B cell (primary cell): ENCODE data around the gene ZNF791. TPM values are rescaled to one million over a fixed set of nuclear protein-coding genes. Genes with fewer than 3 reads are reported as not detected.

Experiments
- ATAC-seq: fragments of 200-7000 bp; cut with Tn5 transposase; one replicate; pipeline ENCODE4 v1.10.0; 2021; ENCODE audit warnings: low read depth, mild to moderate bottlenecking, moderate number of reproducible peaks, moderate library complexity
- CTCF ChIA-PET: fragments of 350-600 bp; sonication (Branson Sonifier 250); formaldehyde crosslinking; loops from one replicate; lab custom pipeline; 2021; ENCODE audit warnings: antibody characterized with exemption, inconsistent platforms; lab: Charles Lee
- POLR2A ChIA-PET: fragments of 350-600 bp; sonication (Branson Sonifier 250); formaldehyde crosslinking; loops from one replicate; lab custom pipeline; 2021; ENCODE audit warnings: antibody characterized with exemption; lab: Charles Lee
- DNase-seq: peaks from one replicate; pipeline ENCODE4 v3.0.0; 2013
- H2AFZ ChIP-seq: 2 replicates; pipeline ENCODE4 v1.6.1; 2012; ENCODE audit warnings: mild to moderate bottlenecking, low read depth, low read length; ENCODE audit not compliant: insufficient read depth, poor library complexity, severe bottlenecking
- H3K27ac ChIP-seq, 2 donors: 1 replicate in 1 of 2; 2 replicates in 1 of 2; pipeline ENCODE4 v1.5.1; 2012 to 2013; ENCODE audit warnings: low read length in 2 of 2, mild to moderate bottlenecking in 2 of 2, moderate library complexity in 1 of 2
- H3K27me3 ChIP-seq, 4 experiments: fragments of 200-600 bp in 1 of 4; sonication (generic) in 1 of 4; replicated peaks in 1 of 4; 1 replicate in 2 of 4; 2 replicates in 2 of 4; pipeline versions ENCODE4 v1.6.1 to v1.7.0; 2013 to 2016; ENCODE audit warnings: low read length in 3 of 4, mild to moderate bottlenecking in 2 of 4, mixed read lengths in 1 of 4, moderate library complexity in 1 of 4; ENCODE audit not compliant: insufficient read depth in 4 of 4, control insufficient read depth in 3 of 4; ENCODE audit errors: control extremely low read depth in 1 of 4
- H3K36me3 ChIP-seq, 2 experiments: replicated peaks in 1 of 2; 1 replicate in 1 of 2; 2 replicates in 1 of 2; pipeline versions ENCODE4 v1.6.1 to v1.7.1; 2013; ENCODE audit warnings: low read length in 1 of 2; ENCODE audit not compliant: insufficient read depth in 2 of 2, control insufficient read depth in 1 of 2; ENCODE audit errors: control extremely low read depth in 1 of 2, extremely low read depth in 1 of 2
- H3K4me1 ChIP-seq, 2 donors: fragments of 200-600 bp in 1 of 2; sonication (generic) in 1 of 2; 1 replicate in 1 of 2; 2 replicates in 1 of 2; pipeline versions ENCODE4 v1.5.1 to v1.6.1; 2013 to 2017; ENCODE audit warnings: low read length in 2 of 2; ENCODE audit not compliant: control insufficient read depth in 2 of 2, insufficient read depth in 2 of 2
- H3K4me2 ChIP-seq: replicated peaks from 2 replicates; pipeline ENCODE3; 2012; ENCODE audit warnings: mild to moderate bottlenecking, low read depth, low read length; ENCODE audit not compliant: poor library complexity, severe bottlenecking
- H3K4me3 ChIP-seq, 5 experiments: fragments of 200-600 bp in 1 of 5; sonication (generic) in 1 of 5; 1 replicate in 3 of 5; 2 replicates in 2 of 5; pipeline versions ENCODE4 v1.5.1 to v1.7.0; 2011 to 2016; ENCODE audit warnings: low read length in 4 of 5, mild to moderate bottlenecking in 4 of 5, low read depth in 2 of 5, control low read depth in 1 of 5, moderate library complexity in 1 of 5; ENCODE audit not compliant: insufficient read depth in 1 of 5; ENCODE audit errors: control extremely low read depth in 1 of 5, extremely low read depth in 1 of 5
- H3K79me2 ChIP-seq: fragments of 200-600 bp; sonication (generic); one replicate; pipeline ENCODE4 v1.6.0; 2016; ENCODE audit warnings: low read length; ENCODE audit not compliant: control insufficient read depth, insufficient read depth
- H3K9ac ChIP-seq: fragments of 200-600 bp; sonication (generic); 2 replicates; pipeline ENCODE4 v1.6.1; 2017; ENCODE audit warnings: mild to moderate bottlenecking, low read length, moderate library complexity
- H3K9me3 ChIP-seq, 3 donors: one replicate each; pipeline versions ENCODE4 v1.6.1 to v1.7.1; 2013; ENCODE audit warnings: low read length in 2 of 3; ENCODE audit not compliant: control insufficient read depth in 2 of 3, insufficient read depth in 1 of 3; ENCODE audit errors: control extremely low read depth in 1 of 3
- H4K20me1 ChIP-seq: 2 replicates; pipeline ENCODE4 v1.6.0; 2012; ENCODE audit warnings: mild to moderate bottlenecking, low read length; ENCODE audit not compliant: insufficient read depth, control insufficient read depth, poor library complexity, severe bottlenecking
- H3K27ac Mint-ChIP-seq: one replicate; pipeline ENCODE4 v1.8.0; 2021; ENCODE audit warnings: mixed read lengths
- H3K27me3 Mint-ChIP-seq: one replicate; pipeline ENCODE4 v1.8.0; 2021; ENCODE audit warnings: mixed read lengths
- H3K4me1 Mint-ChIP-seq: one replicate; pipeline ENCODE4 v1.8.0; 2021; ENCODE audit warnings: mixed read lengths
- H3K4me3 Mint-ChIP-seq: one replicate; pipeline ENCODE4 v1.8.0; 2021; ENCODE audit warnings: mixed read lengths
- H3K9me3 Mint-ChIP-seq: one replicate; pipeline ENCODE4 v1.8.0; 2022; ENCODE audit warnings: mixed read lengths; ENCODE audit not compliant: insufficient read depth
- EZH2 ChIP-seq: IDR thresholded peaks from 2 replicates; pipeline ENCODE4 v1.6.1; 2012; ENCODE audit warnings: borderline replicate concordance, low read depth, mild to moderate bottlenecking, moderate library complexity, low read length; ENCODE audit not compliant: insufficient read depth, poor library complexity, severe bottlenecking
- WGBS: methylation state at CpG from one replicate; pipeline ENCODE4 v1.1.5; 2013; ENCODE audit warnings: missing lambda C conversion rate; ENCODE audit not compliant: insufficient coverage; 5-methylcytosine and 5-hydroxymethylcytosine counted together
- intact Hi-C: fragments of 100-400 bp; cut with micrococcal nuclease; formaldehyde crosslinking; loops from one replicate; pipeline ENCODE4 v1.10.0; 2022
- polyA plus RNA-seq: library from polyadenylated mRNA; depleted of rRNA; stranded (reverse); fragments of >200 nt; gene quantifications from 2 replicates; pipeline ENCODE4 v1.2.3, GENCODE V29; 2012
- total RNA-seq, 2 donors: library from RNA; stranded (reverse); fragments of 120-200 nt in 1 of 2; gene quantifications; 1 replicate in 1 of 2; 2 replicates in 1 of 2; pipeline versions ENCODE4 v1.2.3 to v1.2.4, GENCODE V29; 2013 to 2022
- TF ChIP-seq, protein P1 (sequence below): fragments of 200-600 bp; IDR thresholded peaks from one replicate; pipeline ENCODE4 v1.8.0; 2022; ENCODE audit warnings: antibody characterized with exemption, mild to moderate bottlenecking

The ZNF791 gene
- total and polyA plus RNA-seq, 2 donors (not counting 1 experiment from before 2014, with no cell fraction given) = 17.5 to 57.9 TPM

DNA sequence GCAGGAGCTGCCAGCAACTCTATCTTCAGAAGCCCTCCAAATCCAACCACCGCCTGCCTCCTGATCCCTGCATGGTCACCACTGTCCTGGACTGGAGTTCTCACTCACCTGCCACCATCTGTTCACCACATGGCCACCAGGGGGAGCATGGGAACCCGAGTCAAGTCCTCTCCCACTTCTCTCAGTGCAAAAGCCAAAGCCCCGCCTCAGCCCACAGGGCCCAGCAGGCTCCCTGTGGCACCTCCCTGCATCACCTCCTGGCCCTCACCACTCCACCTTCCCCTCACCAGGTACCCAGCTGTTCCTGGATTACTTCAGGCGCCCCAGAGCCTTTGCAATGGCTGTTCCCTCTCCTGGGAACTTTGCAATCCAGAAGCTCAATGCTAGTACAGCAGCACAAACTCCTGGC lies 65.7 kb downstream of the ZNF791 start:
- Histone ChIP-seq H4K20me1 (peaks cover 61% of the 10 kb centered on the region), H3K27ac (no peak overlapping the region), H2AFZ (no peak overlapping the region), H3K36me3 (peaks cover 6 to 64% of the 10 kb centered on the region in 2 experiments), H3K79me2 (peaks cover 57% of the 10 kb centered on the region), H3K9me3 (no peaks in the 10 kb centered on the region), H3K4me1 (peaks cover 9 to 18% of the 10 kb centered on the region in 2 donors), H3K27me3 (no peaks in the 10 kb centered on the region), H3K9ac (no peak overlapping the region), H3K4me2 (peak overlapping the region; percentile 11), H3K4me3 (no peak overlapping the region)
- ATAC-seq (peak; percentile 56), DNase-seq (peak; percentile 84)
- intact Hi-C loops = loop anchor here (1.0 kb wide), 2 partner anchors 112 to 171 kb away; no protein-coding TSS in a partner anchor
- WGBS = 35% methylated on average over 4 of the region's 4 CpGs
- peak overlapping the region; percentile 8 for H3K27ac Mint-ChIP-seq
- H3K4me3 Mint-ChIP-seq = no peak overlapping the region
- peaks cover 27% of the 10 kb centered on the region for H3K4me1 Mint-ChIP-seq
- TF ChIP-seq, protein P1, sequence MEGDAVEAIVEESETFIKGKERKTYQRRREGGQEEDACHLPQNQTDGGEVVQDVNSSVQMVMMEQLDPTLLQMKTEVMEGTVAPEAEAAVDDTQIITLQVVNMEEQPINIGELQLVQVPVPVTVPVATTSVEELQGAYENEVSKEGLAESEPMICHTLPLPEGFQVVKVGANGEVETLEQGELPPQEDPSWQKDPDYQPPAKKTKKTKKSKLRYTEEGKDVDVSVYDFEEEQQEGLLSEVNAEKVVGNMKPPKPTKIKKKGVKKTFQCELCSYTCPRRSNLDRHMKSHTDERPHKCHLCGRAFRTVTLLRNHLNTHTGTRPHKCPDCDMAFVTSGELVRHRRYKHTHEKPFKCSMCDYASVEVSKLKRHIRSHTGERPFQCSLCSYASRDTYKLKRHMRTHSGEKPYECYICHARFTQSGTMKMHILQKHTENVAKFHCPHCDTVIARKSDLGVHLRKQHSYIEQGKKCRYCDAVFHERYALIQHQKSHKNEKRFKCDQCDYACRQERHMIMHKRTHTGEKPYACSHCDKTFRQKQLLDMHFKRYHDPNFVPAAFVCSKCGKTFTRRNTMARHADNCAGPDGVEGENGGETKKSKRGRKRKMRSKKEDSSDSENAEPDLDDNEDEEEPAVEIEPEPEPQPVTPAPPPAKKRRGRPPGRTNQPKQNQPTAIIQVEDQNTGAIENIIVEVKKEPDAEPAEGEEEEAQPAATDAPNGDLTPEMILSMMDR = peak; percentile 78
- TF ChIP-seq EZH2 = no peak
- CTCF ChIA-PET = interaction anchor here (0.5 to 4.6 kb wide), 20 partner anchors 9 to 327 kb away, joined by 3 to 30 read pairs (median 4); partner anchors contain the start of genes FBXW9, MAN2B1 and WDR83
- POLR2A ChIA-PET = interaction anchor here (0.8 kb wide), 1 partner anchor 20 kb away, joined by 3 read pairs; the partner anchor contains the start of gene FBXW9
- H3K9me3 Mint-ChIP-seq = no peaks in the 10 kb centered on the region
- no peaks in the 10 kb centered on the region for H3K27me3 Mint-ChIP-seq

DNA sequence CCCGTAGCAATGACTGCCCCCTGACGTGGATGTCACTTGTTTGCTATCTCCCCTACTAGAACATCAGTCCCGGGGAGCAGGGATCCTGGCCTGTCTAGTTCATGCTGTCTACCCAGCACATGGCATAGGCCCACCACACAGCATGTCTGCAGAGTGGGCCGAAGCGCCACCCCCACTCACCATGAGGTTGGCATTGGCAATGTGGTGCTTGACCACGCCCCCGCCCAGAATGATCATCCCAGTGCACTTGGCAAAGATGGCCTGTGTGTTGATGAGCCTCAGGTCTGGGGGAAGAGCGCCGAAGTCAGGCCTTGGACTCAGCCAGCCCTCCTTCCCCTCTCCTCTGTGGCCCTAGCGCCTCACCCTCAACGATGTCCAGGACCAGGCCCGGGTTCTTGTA lies 66.2 kb downstream of the ZNF791 start:
- no peak overlapping the region for H3K4me3 Mint-ChIP-seq

More for the DNA sequence above, 66.2 kb downstream of the ZNF791 start:
- TF ChIP-seq, protein P1 = no peak
- no peak for TF ChIP-seq EZH2
- H3K4me2 ChIP-seq = peak overlapping the region; percentile 11
- Mint-ChIP-seq H3K27me3 (no peaks in the 10 kb centered on the region), H3K9me3 (no peaks in the 10 kb centered on the region), H3K4me1 (peaks cover 28% of the 10 kb centered on the region), H3K27ac (no peak overlapping the region)
- H3K27ac ChIP-seq = no peak overlapping the region
- no peak overlapping the region for H3K4me3 ChIP-seq
- H3K9me3 ChIP-seq = no peaks in the 10 kb centered on the region
- DNase-seq = peak; percentile 23
- POLR2A ChIA-PET = interaction anchor here (0.8 kb wide), 1 partner anchor 19 kb away, joined by 3 read pairs; the partner anchor contains the start of gene FBXW9
- intact Hi-C loops = loop anchor here (1.0 kb wide), 2 partner anchors 113 to 170 kb away; no protein-coding TSS in a partner anchor
- no peaks in the 10 kb centered on the region for H3K27me3 ChIP-seq
- WGBS = over 99% methylated on average over 9 of the region's 12 CpGs
- H3K9ac ChIP-seq = no peak overlapping the region
- ATAC-seq = no peak
- H4K20me1 ChIP-seq = peaks cover 61% of the 10 kb centered on the region
- peaks cover 57% of the 10 kb centered on the region for H3K79me2 ChIP-seq
- no peak overlapping the region for H2AFZ ChIP-seq
- CTCF ChIA-PET = interaction anchor here (0.5 to 4.6 kb wide), 19 partner anchors 8 to 244 kb away, joined by 3 to 30 read pairs (median 4); partner anchors contain the start of genes FBXW9, MAN2B1 and WDR83
- peaks cover 9 to 18% of the 10 kb centered on the region in 2 donors for H3K4me1 ChIP-seq
- H3K36me3 ChIP-seq = peaks cover 6 to 64% of the 10 kb centered on the region in 2 experiments
